Inflammatory macrophage (primary cell): ENCODE results near the gene KCNT2.
"Not testable (repeated sequence)": the region's sequence is repeated elsewhere in the genome, so short reads cannot be mapped to it uniquely, and the experiment has no call there.

Source experiments
- DNase-seq, 2 donors: peaks; one replicate each; pipeline ENCODE4 v3.0.0-alpha.2; 2020 to 2022

KCNT2 gene

GRCh38 chr1:196590012-196590708 lies 18.1 kb downstream of the KCNT2 start:
- DNase-seq: no peak

DNA sequence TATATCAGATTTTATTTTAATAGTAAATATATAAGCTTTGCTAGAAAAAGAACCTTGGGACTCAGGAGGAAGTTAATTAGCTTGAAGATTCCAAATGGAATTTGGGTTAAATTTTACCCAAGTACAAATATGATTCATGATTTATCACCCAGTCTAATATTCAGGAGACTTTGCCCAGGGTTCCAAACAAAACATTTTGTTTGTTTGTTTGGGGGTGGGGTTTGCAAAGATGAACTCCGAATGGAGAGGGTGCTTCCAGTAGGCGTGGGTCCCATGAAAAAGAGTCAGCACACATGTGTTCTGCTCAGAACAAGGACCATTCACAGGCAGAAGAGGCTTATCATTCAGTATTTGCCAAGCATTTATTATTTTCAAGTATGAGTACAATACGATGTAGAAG lies 23.5 kb downstream of the KCNT2 start:
- DNase-seq: no peak

GRCh38 chr1:196577386-196577785 lies 30.9 kb downstream of the KCNT2 start:
- DNase-seq: no peak

GRCh38 chr1:196573226-196573625 lies 35.0 kb downstream of the KCNT2 start:
- DNase-seq: no peak

DNA sequence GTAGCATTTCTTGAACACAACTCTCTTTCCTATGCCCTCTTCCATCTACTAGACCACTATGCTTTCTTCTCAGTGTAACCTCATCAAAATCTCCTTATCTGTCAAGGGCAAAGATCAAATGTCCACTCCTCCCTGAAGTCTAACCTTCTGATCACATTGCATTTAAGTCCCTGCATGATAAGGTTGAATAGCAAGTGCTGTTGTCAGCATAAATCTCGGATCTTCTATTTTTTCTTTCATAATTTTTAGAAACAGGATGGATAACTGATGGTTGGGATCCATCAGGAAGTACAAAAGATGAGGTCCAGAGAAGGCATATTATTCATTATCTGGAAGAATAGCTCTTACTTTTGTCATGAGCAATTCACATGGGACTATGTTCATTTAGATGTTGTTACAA lies 41.0 kb downstream of the KCNT2 start:
- DNase-seq: no peak

DNA sequence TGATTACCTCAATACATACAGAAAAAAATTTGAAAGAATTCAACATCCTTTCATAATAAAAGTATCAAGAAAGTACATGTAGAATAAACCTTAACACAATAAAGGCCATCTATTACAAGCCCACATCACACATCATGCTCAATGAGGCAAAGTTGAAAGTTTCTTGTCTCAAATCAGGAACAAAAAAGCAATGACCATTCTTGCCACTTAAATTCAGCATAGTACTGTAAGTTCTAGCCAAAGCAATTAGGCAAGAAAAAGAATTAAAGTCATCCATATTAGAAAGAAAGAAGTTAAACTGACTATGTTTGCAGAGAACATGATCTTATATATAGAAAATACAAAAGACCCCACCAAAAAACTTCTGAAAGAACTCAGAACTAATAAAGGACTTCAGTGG lies 44.5 kb downstream of the KCNT2 start:
- DNase-seq: no peak

GRCh38 chr1:196559314-196559713 lies 48.9 kb downstream of the KCNT2 start:
- DNase-seq: no peak

DNA sequence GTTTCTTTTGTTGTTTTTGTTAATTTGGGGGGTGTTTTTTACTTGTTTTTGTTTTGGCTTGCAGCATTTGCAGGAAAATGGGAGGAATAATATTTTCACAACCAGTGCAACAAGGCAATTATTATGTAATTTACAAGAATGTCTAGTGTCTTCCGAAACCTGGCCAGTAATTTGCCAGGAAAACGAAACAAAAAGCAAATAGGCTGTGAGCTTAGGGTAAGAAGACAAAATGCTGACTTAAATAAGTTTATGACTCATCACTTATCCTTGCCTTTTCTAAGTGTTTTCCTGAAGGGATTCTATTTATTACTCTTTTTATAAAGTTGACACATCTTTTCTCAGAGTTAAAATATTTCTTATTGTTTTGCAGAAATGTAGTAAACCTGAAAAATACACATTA lies 49.8 kb downstream of the KCNT2 start:
- DNase-seq: peak in 1 of 2 donors; percentile 0

DNA sequence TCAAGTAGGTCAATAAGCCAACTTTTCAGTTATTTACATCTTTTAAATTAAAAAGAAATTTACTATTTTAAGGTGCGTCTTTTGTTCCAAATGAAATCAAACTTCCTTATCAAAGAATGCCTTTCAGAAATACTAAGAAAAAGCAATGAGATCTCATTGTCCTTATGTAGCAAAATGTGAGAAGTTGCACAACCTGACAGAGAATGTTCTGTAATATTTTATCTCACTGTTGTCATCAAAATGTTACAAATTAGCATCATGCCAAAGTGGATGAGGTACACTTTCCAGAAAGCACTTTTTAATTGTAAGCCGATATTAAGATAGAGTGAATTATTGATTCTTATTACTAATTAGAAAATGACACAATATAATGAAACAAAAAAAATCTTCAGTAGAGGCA lies 50.4 kb downstream of the KCNT2 start:
- no peak for DNase-seq

GRCh38 chr1:196550731-196551130 lies 57.5 kb downstream of the KCNT2 start:
- DNase-seq: no peak

DNA sequence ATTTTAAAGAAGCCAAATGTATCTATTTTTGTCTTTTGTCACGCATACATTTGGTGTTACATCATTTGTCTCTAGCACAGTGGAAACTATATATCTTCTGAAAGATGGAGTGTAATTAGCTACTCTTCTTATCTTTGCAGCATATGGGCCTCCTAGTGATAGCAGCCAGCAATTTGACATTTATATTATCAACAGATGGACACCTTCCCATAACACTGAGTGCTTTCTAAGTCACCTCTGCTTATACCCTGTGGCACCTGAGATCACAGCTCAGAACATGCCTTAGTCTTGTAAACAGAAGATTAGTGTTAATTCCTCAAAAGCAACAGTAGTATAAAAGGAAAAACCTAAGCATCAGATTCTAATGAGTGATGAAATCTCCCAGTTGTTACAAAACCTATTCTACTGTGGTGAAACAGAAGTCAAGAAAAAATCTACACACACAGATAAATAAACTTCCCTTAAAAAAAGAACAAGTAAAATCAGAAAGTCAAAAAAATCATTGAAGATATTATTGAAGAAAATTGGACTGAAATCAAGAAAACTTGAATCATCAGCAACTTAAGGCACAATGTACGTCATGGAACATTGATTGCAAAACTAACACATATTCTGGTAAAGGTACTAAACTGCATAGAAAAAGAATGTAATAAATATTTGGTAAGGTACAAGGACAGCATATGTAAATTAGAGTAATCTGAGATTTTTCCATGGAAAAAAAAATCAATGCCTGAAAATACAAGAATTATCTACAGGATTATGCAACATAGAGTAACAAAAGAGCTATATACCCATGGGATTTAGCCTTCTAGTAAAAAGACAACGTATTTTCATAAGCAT lies 61.7 kb downstream of the KCNT2 start:
- no peak for DNase-seq

- no peak for DNase-seq
Measured at GRCh38 chr1:196545222-196545621, 63.0 kb downstream of the KCNT2 start.

DNA sequence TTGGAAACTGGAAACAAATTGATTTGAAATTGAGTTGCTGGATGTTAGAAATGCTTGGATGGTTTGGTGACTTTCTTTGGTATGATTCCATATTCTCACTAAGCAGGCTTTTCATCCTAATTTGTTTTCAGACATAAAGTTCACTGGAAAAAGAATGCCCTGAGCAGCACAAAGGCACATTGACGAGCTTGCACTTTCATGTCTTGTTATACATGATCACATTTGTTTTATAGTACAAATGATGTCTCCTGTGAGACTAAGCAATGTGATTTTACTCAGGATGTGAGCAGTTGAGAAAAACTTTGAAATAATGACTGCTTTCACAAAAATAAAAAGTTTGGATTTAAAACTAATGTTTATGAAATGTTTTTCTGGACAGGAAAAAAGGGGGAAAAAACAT lies 63.6 kb downstream of the KCNT2 start:
- DNase-seq: no peak

DNA sequence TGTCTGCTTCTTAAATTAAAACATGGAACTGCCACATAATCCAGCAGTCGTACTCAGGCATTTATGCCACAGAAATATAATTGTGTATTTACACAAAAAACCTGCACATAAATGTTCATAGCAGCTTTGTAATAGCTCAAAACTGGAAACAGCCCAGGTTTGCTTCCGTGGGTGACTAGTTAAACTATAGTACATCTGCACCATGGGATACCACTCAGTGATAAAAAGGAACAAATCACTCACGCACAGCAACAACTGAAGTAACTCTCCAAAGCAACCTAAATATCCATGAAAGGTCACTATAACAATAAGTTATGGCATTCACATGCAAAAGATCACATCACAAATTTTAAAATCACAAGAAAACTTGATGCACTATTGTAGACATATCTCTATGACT lies 64.4 kb downstream of the KCNT2 start:
- DNase-seq: no peak

DNA sequence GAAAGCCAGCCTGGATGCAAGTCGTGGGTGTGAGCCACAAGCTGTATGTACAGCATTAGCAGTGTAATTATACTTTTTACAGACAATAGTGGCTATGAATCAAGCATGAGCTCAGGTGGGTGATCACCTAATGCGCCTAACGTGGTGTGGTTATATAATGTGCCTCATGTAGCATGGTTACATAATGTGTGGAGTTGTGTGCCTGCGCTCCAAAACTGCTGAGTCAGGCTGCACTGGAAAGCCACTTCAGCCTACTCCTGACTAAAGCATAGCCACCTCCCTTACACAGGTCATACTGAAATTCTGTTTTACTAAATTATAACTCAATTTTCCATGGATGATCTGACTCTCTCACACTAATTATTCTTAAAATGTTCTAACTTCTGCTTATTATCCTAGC lies 69.8 kb downstream of the KCNT2 start:
- no peak for DNase-seq

- DNase-seq: no peak
Measured at GRCh38 chr1:196535727-196536126, 72.5 kb downstream of the KCNT2 start.

DNA sequence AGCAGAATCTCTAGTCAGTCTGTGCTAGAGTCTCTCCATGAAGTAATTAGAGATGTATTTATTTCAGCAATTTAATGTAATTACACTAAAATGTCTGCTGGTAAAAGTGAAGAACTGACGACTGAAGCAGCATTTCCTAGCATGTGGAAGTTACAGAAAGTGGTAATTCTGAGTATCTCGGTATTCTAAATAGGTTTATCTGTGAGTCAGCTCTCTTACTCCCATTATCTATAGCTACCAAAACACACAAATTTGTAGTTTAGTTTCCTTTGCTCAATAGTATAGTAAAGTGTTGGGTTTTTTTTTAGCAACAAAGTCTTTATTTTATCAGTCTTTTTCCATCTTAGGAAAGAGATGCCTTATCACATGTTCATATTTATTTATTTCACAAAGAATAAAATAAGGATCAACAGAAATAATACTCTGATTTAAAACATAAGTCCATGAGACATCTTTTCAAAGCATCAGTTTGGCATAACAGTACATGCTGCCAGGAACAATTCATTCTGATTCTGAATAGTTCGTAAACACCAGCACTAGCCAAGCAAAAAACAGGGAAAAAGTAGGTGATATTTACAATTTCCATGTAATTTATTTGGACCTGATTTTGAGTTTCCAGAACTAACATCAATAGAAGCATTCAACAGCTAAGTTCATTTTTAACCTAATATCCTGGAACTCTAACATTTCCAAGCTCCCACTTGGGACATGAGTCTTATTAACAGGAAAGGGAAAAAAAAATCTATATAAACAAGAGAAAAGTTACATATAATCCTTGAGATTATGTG lies 76.3 kb downstream of the KCNT2 start:
- DNase-seq: no peak

DNA sequence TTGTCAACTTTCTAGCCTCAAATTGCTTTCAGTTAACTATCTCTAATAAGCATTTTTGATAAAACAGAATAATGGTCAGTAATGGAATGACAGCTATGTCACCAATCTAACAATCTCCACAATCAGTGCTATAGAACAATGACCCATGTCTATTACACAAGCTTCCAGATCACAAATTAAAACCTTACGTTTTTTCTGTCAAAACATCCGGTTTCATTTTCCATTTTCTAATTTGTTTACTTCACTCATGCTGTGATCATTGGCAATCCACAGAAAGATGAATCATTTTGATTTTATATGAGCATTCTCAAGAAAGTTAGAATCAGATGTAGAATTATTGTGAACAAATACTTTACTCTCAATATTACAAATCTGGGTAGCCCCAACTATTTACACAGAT lies 80.3 kb downstream of the KCNT2 start:
- DNase-seq: no peak

GRCh38 chr1:196522574-196523345 lies 85.5 kb downstream of the KCNT2 start:
- not testable (repeated sequence) for DNase-seq

- no peak for DNase-seq
Measured at GRCh38 chr1:196517193-196517592, 91.0 kb downstream of the KCNT2 start.

GRCh38 chr1:196516373-196516772 lies 91.9 kb downstream of the KCNT2 start:
- DNase-seq: no peak

- no peak for DNase-seq
Measured at GRCh38 chr1:196515904-196516303, 92.3 kb downstream of the KCNT2 start.

- DNase-seq: no peak
Measured at GRCh38 chr1:196513821-196514220, 94.4 kb downstream of the KCNT2 start.
